Neural cell (in vitro differentiated cells): ENCODE data around the gene FHIT. TPM values are rescaled to one million over a fixed set of nuclear protein-coding genes. Genes with fewer than 3 reads are reported as not detected.

ENCODE experiments used
- H2AFZ ChIP-seq: fragments of 200-600, 300-800 bp; sonication (generic), shearing (Covaris generic); 2 replicates; pipeline ENCODE4 v1.6.0; 2014; ENCODE audit warnings: low read depth, mild to moderate bottlenecking, antibody characterized with exemption, low read length, moderate library complexity
- H3F3A ChIP-seq: fragments of 200-600 bp; shearing (Covaris generic); 2 replicates; pipeline ENCODE4 v1.6.1; 2016; ENCODE audit warnings: mild to moderate bottlenecking, moderate library complexity, mixed read lengths, antibody characterized with exemption, low read length; ENCODE audit not compliant: insufficient read depth, poor library complexity, severe bottlenecking
- H3K27ac ChIP-seq: fragments of 200-600, 300-800 bp; sonication (generic), shearing (Covaris generic); 2 replicates; pipeline ENCODE4 v1.5.1; 2014; ENCODE audit warnings: mild to moderate bottlenecking, low read length, moderate library complexity
- H3K27me3 ChIP-seq: fragments of 300-800, 200-600 bp; sonication (generic), shearing (Covaris generic); 2 replicates; pipeline ENCODE4 v1.6.0; 2014; ENCODE audit warnings: mild to moderate bottlenecking, low read depth, low read length, moderate library complexity; ENCODE audit not compliant: insufficient read depth
- H3K36me3 ChIP-seq: fragments of 300-800, 200-600 bp; sonication (generic), shearing (Covaris generic); 2 replicates; pipeline ENCODE4 v1.5.1; 2014; ENCODE audit warnings: mild to moderate bottlenecking, antibody characterized with exemption, low read length, moderate library complexity; ENCODE audit not compliant: insufficient read depth
- H3K4me2 ChIP-seq: fragments of 300-800, 200-600 bp; sonication (generic), shearing (Covaris generic); 2 replicates; pipeline ENCODE4 v1.6.0; 2014; ENCODE audit warnings: mild to moderate bottlenecking, low read length
- H3K4me3 ChIP-seq: fragments of 300-800, 200-600 bp; sonication (generic), shearing (Covaris generic); 2 replicates; pipeline ENCODE4 v1.5.1; 2014; ENCODE audit warnings: mild to moderate bottlenecking, low read length, moderate library complexity
- H3K79me2 ChIP-seq: fragments of 200-600 bp; shearing (Covaris generic); replicated peaks from 2 replicates; pipeline ENCODE4 v1.6.0; 2014; ENCODE audit warnings: mild to moderate bottlenecking, low read length, moderate library complexity; ENCODE audit not compliant: insufficient read depth
- H3K9ac ChIP-seq: fragments of 300-800, 200-600 bp; sonication (generic), shearing (Covaris generic); 2 replicates; pipeline ENCODE4 v1.6.1; 2016; ENCODE audit warnings: mild to moderate bottlenecking, low read length, mixed read lengths
- H3K9me2 ChIP-seq: fragments of 200-600 bp; shearing (Covaris generic); 2 replicates; pipeline ENCODE4 v1.6.1; 2016; ENCODE audit warnings: mild to moderate bottlenecking, low read length, mixed read lengths; ENCODE audit not compliant: insufficient read depth
- H3K9me3 ChIP-seq: fragments of 200-600, 300-800 bp; sonication (generic), shearing (Covaris generic); 2 replicates; pipeline ENCODE4 v1.6.1; 2016; ENCODE audit warnings: mild to moderate bottlenecking, mixed run types, low read length, moderate library complexity, mixed read lengths
- H4K20me1 ChIP-seq: fragments of 200-600 bp; shearing (Covaris generic); 2 replicates; pipeline ENCODE4 v1.6.1; 2016; ENCODE audit warnings: mild to moderate bottlenecking, mixed run types; ENCODE audit not compliant: insufficient read depth
- CTCF ChIP-seq: fragments of 450-650 bp; IDR thresholded peaks from 2 replicates; pipeline ENCODE4 v1.5.1; 2014; ENCODE audit warnings: antibody characterized with exemption, mild to moderate bottlenecking, moderate library complexity; ENCODE audit not compliant: poor library complexity, severe bottlenecking
- EP300 ChIP-seq: fragments of 450-650 bp; conservative IDR thresholded peaks from 2 replicates; pipeline ENCODE4 v1.6.1; 2014; ENCODE audit warnings: antibody characterized with exemption, mild to moderate bottlenecking, moderate library complexity; ENCODE audit not compliant: poor library complexity, severe bottlenecking
- EZH2 ChIP-seq: fragments of 200-600, 300-800 bp; shearing (Covaris generic), sonication (generic); IDR thresholded peaks from 2 replicates; pipeline ENCODE4 v1.6.1; 2014; ENCODE audit warnings: antibody characterized with exemption, low read length, borderline replicate concordance, mild to moderate bottlenecking; ENCODE audit not compliant: insufficient read depth, poor library complexity, severe bottlenecking
- MXI1 ChIP-seq: fragments of 450-650 bp; conservative IDR thresholded peaks from 2 replicates; pipeline ENCODE4 v1.6.1; 2014; ENCODE audit warnings: antibody characterized with exemption, mild to moderate bottlenecking; ENCODE audit not compliant: poor library complexity, severe bottlenecking
- POLR2AphosphoS5 ChIP-seq: IDR thresholded peaks from 2 replicates; pipeline ENCODE4 v1.6.1; 2012
- RAD21 ChIP-seq: fragments of 450-650 bp; conservative IDR thresholded peaks from 2 replicates; pipeline ENCODE4 v1.6.1; 2014; ENCODE audit warnings: antibody characterized with exemption, mild to moderate bottlenecking, moderate library complexity
- REST ChIP-seq: IDR thresholded peaks from 2 replicates; pipeline ENCODE4 v1.6.1; 2012; ENCODE audit warnings: borderline replicate concordance
- SMC3 ChIP-seq: fragments of 450-650 bp; conservative IDR thresholded peaks from 2 replicates; pipeline ENCODE4 v1.6.1; 2014; ENCODE audit warnings: antibody characterized with exemption, mild to moderate bottlenecking, moderate library complexity; ENCODE audit not compliant: poor library complexity
- TAF1 ChIP-seq: IDR thresholded peaks from 2 replicates; pipeline ENCODE4 v1.6.1; 2012; ENCODE audit warnings: low read depth
- polyA plus RNA-seq: library from polyadenylated mRNA; depleted of rRNA; stranded (reverse); fragments of >200 nt; gene quantifications from 2 replicates; pipeline ENCODE4 v1.2.3, GENCODE V29; 2014

Gene FHIT
- polyA plus RNA-seq, 1 donor from 2014 or later, result not detected

GRCh38 chr3:60698117-60698516, 553.1 kb downstream of the FHIT start:
- no peak overlapping the region for H2AFZ ChIP-seq
- H3K27ac ChIP-seq, result no peak overlapping the region
- H3K9me3 ChIP-seq, result no peaks in the 10 kb centered on the region
- no peaks in the 10 kb centered on the region for H3K27me3 ChIP-seq
- no peak overlapping the region for H3K9ac ChIP-seq
- H3K4me2 ChIP-seq, result no peak overlapping the region
- H3K9me2 ChIP-seq, result no peaks in the 10 kb centered on the region
- H3K4me3 ChIP-seq, result no peak overlapping the region
- no peaks in the 10 kb centered on the region for H3K36me3 ChIP-seq
- TF ChIP-seq CTCF (no peak), SMC3 (no peak), EZH2 (no peak), TAF1 (no peak), POLR2AphosphoS5 (no peak), MXI1 (no peak), REST (no peak), RAD21 (no peak), EP300 (no peak)
- H3F3A ChIP-seq, result no peaks in the 10 kb centered on the region
- H3K79me2 ChIP-seq, result no peaks in the 10 kb centered on the region
- H4K20me1 ChIP-seq, result no peaks in the 10 kb centered on the region

- H3K4me3 ChIP-seq, result no peak overlapping the region
- H3K9me2 ChIP-seq, result no peaks in the 10 kb centered on the region
- no peak overlapping the region for H3K4me2 ChIP-seq
- no peak overlapping the region for H2AFZ ChIP-seq
- H3K9me3 ChIP-seq, result no peaks in the 10 kb centered on the region
- no peak overlapping the region for H3K27ac ChIP-seq
- H3K79me2 ChIP-seq, result no peaks in the 10 kb centered on the region
- no peaks in the 10 kb centered on the region for H3K36me3 ChIP-seq
- no peaks in the 10 kb centered on the region for H4K20me1 ChIP-seq
- H3F3A ChIP-seq, result no peaks in the 10 kb centered on the region
- H3K9ac ChIP-seq, result no peak overlapping the region
- H3K27me3 ChIP-seq, result no peaks in the 10 kb centered on the region
- no peak for TF ChIP-seq SMC3
- TF ChIP-seq RAD21, result no peak
These were observed 554.1 kb downstream of the FHIT start for GRCh38 chr3:60697132-60697531.
